ENCODE data around the gene TANK.
"Not testable (repeated sequence)": the region's sequence is repeated elsewhere in the genome, so short reads cannot be mapped to it uniquely, and the experiment has no call there.

TANK gene

GRCh38 chr2:161160226-161161073 lies at the start of gene TANK:
Gene TANK, plus strand, starts transcription at chr2:161160428. Its CDS starts 19,235 bp downstream, at chr2:161179663.
- peak; percentile 74 for DNase-seq

GRCh38 chr2:161111531-161111930 lies 48.7 kb upstream of the TANK start:
- no peak for DNase-seq

- no peak for DNase-seq
Observed at GRCh38 chr2:161112908-161113307, 47.3 kb upstream of the TANK start.

GRCh38 chr2:161113693-161114575 lies 46.3 kb upstream of the TANK start:
- no peak for DNase-seq

GRCh38 chr2:161115205-161115604 lies 45.0 kb upstream of the TANK start:
- no peak for DNase-seq

- no peak for DNase-seq
Observed at GRCh38 chr2:161115605-161116380, 44.4 kb upstream of the TANK start.

GRCh38 chr2:161116509-161116908 lies 43.7 kb upstream of the TANK start:
- no peak for DNase-seq

GRCh38 chr2:161117506-161117905 lies 42.7 kb upstream of the TANK start:
- no peak for DNase-seq

- no peak for DNase-seq
Observed at GRCh38 chr2:161118722-161119121, 41.5 kb upstream of the TANK start.

- DNase-seq = no peak
Observed at GRCh38 chr2:161119483-161119882, 40.7 kb upstream of the TANK start.

GRCh38 chr2:161120775-161121174 lies 39.5 kb upstream of the TANK start:
- no peak for DNase-seq

GRCh38 chr2:161121622-161122021 lies 38.6 kb upstream of the TANK start:
- DNase-seq = no peak

GRCh38 chr2:161122772-161123530 lies 37.3 kb upstream of the TANK start:
- no peak for DNase-seq

- no peak for DNase-seq
Observed at GRCh38 chr2:161123531-161124030, 36.6 kb upstream of the TANK start.

GRCh38 chr2:161124201-161124600 lies 36.0 kb upstream of the TANK start:
- no peak for DNase-seq

- no peak for DNase-seq
Observed at GRCh38 chr2:161128885-161129284, 31.3 kb upstream of the TANK start.

GRCh38 chr2:161130354-161130753 lies 29.9 kb upstream of the TANK start:
- no peak for DNase-seq

- no peak for DNase-seq
Observed at GRCh38 chr2:161131074-161131680, 29.1 kb upstream of the TANK start.

GRCh38 chr2:161131804-161132203 lies 28.4 kb upstream of the TANK start:
- DNase-seq = no peak

- DNase-seq = not testable (repeated sequence)
Observed at GRCh38 chr2:161132384-161132783, 27.8 kb upstream of the TANK start.

- no peak for DNase-seq
Observed at GRCh38 chr2:161133366-161133765, 26.9 kb upstream of the TANK start.
